HG03378 (cell line): ENCODE measurements around the gene TRIM8.

Experiments used
- ATAC-seq: cut with Tn5 transposase; IDR thresholded peaks from one replicate; pipeline ENCODE4 v1.9.1; 2021; ENCODE audit warnings: mild to moderate bottlenecking, moderate library complexity; ENCODE audit not compliant: unreplicated experiment

The TRIM8 gene, protein sequence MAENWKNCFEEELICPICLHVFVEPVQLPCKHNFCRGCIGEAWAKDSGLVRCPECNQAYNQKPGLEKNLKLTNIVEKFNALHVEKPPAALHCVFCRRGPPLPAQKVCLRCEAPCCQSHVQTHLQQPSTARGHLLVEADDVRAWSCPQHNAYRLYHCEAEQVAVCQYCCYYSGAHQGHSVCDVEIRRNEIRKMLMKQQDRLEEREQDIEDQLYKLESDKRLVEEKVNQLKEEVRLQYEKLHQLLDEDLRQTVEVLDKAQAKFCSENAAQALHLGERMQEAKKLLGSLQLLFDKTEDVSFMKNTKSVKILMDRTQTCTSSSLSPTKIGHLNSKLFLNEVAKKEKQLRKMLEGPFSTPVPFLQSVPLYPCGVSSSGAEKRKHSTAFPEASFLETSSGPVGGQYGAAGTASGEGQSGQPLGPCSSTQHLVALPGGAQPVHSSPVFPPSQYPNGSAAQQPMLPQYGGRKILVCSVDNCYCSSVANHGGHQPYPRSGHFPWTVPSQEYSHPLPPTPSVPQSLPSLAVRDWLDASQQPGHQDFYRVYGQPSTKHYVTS

DNA sequence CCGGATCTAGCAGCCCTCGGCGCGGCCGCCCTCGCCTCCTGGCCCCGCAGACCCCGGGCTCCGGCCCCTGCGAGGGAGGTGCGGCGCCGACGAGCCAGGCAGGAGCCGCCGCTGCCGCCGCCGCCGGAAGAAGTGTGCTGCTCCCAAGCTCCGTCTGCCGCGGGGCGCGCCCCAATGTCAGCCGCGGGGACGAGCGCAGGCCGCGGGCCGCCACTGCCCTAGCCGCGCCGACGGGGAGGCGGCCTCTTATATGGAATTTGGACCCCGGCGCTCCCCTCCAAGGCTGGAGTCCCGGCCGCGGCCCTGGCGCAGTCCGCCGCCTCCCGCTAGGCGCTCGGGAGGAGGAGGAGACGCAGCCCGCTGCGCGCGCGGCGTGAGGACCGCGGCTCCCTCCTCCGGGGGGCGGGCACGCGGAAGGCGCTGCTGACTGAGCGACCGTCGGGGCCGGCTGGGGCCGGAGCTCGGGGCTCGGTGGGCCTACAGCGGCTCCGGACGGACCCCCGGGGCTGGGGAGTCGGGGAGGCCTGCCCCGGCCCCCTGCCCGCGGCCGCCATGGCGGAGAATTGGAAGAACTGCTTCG, at the start of gene TRIM8:
TRIM8 (plus strand) TSS at position 414 of the 580 bp plus-strand sequence; CDS start at position 553, 139 bp downstream.
- no peak for ATAC-seq

DNA sequence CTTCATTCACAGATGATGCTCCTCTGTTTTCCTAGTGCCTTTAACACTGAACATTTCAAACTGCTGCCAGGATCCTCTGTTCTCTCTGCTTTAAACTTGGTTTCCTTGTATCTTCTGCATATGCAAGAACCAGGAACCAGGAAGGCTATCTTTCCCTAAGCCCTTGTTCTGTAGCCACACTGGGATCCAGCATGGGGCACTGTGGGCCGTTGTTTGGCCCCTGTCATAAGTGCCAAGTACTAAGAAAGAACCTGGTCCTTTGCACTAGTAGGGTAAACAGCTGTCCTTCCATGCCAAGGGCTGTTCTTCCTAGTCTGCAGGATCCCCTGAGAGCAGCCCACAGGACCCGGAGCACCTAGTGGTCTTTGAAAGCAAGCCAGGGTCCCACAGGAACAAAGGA, 49.0 kb upstream of the TRIM8 start:
- no peak for ATAC-seq

DNA sequence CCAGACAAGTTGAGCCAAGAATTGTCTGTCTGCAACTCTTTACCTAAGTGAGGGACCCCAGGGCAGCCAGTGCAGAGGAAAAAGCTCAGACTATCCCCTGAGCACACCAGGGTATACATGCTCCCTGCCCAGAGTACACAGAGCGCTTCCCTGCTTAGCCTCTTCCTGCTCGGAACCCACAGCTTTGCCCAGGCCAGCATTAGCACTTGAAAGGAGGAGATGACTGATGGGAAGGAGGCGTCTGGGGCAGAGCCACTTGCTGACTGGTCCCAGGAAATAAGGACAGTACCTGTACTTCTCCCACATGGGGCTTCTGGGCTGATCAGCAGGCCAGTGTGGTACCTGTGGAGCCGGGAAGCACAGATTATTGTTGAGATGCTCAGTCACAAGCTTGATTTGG, 48.4 kb upstream of the TRIM8 start:
- ATAC-seq, result no peak

DNA sequence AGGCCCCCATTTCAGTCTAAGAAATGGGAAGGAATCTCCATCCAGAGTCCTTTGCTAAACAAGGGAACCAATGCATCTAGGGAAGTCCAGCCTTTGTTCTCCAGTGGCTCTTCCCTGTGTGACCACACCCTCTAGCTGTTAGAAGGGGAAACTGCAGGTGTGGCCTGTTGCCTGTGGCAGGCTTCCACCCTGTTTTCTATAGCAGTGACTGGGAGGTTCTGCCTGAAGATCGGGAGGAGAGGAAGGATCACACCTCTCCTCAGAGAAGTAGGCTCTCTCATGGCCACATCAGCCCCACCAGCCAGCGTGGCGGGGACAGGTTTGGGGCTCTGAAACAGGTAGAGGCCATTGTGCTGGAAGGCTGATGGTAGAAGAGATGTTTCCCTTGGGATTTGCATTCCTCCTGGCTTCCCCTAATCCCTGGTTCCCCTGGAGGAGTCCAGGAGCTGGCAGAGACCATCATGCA, 47.7 kb upstream of the TRIM8 start:
- no peak for ATAC-seq

DNA sequence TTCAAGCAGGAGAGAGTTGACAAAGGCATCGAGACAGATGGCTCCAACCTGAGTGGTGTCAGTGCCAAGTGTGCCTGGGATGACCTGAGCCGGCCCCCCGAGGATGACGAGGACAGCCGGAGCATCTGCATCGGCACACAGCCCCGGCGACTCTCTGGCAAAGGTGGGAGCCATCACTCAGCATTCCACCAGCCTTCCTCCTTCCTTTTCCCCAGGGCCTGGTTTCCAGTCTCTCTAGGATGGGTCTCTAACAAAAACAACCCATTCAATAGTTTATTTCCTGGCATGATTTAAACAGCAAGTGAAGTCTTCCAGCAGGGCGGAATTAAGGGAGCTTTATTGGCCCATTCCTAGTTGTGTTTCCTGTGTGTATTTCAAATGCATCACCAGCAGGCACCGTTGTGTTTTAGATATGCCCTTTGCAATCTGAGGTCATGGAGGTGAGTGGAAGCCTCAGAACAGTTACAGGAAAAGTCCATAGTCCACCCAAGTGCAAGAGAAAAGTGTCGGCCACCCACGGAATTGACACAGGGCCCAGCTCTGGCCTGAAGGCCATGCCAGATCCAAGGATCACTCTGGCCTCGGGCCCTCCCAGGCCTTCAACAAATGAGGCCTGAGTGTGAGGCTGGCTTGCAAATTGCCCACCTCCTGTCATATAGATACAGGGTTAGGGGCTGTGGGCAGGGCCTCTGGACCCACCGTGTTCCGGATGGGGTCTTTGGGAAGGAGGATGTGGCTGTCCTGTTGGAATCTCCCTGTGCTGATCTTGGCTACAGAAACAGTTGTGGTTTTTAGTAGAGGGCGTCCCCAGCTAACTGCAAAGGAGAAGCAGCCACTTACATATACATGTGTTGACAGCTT, 46.9 kb upstream of the TRIM8 start:
- no peak for ATAC-seq

DNA sequence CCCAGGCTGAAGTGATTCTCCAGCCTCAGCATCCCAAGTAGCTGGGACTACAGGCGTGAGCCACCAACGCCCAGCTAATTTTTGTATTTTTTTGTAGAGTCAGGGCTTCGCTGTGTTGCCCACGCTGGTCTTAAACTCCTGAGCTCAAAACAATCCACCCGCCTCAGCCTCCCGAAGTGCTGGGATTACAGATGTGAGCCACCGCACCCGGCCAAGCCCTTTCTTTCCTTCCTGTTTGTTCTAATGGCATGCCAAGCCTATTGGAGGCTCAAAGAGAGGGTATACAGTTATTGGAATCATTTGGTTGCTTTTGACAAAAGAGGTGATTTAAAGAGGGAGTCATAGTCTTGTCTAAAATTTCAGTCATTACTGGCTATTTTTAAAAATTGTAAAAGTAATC, 46.0 kb upstream of the TRIM8 start:
- no peak for ATAC-seq

DNA sequence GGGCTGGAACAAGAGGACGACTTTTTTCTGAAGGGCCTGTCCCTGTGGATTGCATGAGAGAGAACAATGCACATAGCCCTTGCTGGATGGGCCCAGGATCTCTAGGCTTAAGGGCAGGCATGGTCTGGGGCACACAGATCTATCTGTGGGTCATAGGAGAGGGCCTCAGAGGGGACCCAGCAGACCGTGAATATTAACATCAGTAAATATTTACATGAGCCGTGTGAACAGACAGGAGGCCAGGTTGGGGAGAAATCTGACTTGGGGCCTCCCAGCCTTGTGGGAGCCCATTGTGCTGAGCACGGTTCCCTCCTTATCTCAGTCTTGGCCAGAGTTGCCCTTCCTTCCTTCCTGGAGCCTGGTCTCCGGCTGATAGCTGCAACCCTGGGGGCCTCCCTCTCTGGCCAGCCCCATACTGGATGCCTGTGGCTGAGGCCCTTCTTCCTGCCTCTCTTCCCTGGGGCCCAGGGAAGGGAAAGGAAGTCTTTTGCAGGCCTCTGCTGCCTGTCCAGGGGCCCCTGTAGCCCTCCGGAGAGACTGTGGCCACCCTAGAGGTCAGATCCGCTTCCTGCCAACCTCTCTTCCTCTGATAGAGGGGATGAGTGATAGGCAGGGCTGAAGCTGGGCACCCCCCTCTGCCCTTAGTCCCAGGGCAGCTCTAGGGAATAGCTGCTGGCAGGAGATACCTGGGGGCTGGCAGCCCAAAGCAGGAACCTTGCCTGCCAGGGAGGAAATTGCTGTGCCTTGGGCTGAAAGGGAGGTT, 44.5 kb upstream of the TRIM8 start:
- ATAC-seq, result no peak

DNA sequence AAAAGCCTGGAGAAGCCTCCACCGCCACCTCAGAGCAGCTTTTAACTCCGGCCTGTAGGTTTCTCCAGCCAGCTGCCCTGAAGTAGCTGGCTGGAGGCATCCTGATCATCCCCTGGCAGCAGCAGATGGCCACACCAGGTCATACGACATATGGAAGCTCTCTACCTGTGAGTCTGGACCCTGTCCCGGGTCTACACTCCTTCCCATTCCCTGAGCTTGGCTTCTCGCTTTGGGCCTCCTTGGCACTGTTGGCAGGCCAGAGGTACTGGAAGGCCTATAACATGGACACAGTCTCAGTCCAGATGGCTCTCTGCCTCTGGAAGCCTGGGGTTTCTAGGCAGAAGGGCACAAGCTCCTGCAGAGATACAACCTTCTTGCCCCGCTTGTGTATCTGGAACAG, 43.5 kb upstream of the TRIM8 start:
- ATAC-seq, result no peak

DNA sequence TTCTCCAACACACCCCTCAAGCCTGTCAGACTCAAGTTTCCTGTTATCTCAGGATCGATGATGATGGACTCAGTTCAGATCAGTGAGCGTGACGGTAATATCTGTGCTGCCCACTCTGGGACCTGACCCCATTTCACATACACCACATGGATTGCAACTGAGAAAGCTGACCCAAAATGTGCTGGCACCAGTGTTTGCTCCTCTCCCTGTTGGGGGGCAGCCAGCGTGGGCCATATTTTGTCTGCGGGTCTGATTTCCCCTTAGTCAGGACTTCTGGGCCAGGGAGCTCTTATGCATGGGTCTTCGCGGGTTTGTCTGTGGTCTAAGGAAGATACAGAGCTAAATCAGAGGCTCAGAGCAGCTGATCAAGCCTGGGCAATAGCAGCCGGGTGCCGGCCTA, 42.6 kb upstream of the TRIM8 start:
- ATAC-seq, result no peak

DNA sequence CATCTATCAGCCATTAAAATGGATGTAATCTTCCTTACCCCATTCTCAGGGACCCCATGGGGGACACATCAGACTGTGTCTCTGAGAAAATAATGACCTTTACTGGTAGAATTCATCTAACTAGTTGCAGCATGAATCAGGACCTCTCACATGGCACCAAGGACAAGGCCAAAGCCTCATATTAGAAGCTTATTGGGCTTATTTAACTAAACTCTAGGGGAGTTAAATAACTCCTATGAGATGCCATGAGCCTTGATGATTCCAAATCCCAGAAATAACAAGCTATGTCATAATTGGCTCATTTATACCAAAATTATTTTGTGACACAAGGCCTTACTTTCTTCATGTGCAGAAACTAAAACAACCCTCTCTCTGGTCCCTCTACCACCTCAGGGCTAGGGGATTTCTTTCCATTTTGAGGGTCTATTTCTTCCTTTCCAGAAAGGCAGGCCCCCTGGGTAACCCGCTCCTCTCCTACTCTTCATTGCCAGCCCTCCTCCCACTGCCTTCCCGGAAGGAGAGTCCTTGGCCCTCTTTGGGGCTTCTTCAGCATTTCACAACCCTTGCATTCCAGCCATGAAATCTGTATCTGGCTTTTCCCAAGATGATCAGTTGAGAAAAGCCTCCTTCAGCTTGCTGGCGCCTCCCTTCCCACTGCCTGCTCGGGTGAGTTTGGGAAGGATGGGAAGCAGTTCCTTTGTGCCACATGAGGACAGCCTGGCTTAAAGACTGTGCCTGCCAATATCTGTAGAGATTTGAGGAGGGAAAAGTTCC, 41.8 kb upstream of the TRIM8 start:
- ATAC-seq, result no peak

DNA sequence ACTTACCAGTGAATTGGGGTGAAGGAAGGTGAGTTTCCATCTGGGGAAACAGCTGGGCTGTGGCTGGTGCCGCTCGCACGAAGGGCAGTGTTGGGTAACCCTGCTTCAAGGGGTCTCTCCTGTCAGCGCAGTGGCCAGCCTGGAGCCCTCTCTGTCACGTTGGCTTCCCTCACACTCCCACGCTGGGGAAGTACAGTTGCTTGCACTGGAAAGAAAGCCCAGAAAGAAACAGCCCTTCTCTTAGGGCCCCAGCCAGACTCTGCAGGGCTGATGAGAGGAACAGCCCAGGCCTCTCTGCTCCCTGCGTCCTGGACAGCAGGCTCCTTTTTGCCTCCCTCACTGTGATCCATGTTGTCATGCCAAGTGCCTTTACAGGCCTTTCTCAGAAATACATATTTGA, 40.3 kb upstream of the TRIM8 start:
- no peak for ATAC-seq

DNA sequence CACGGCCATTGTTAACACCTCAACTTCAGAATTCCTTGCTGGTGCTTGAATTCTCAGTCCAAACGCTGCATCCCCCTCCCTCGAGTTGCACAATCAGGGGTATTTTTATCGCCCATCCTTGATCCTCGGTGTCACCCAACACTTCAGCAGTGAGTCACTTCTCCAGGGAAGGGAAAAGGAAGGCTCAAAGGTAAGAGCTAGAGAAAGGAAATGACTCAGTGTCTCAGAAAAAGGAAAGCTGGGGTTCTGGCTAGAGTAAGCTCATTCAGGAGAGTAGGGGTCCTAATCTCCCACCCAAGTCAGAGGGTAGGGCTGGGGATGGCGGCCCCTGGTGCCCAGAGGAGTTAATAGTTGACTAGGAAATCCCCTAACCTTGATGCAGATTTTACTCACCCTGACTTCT, 39.8 kb upstream of the TRIM8 start:
- no peak for ATAC-seq

DNA sequence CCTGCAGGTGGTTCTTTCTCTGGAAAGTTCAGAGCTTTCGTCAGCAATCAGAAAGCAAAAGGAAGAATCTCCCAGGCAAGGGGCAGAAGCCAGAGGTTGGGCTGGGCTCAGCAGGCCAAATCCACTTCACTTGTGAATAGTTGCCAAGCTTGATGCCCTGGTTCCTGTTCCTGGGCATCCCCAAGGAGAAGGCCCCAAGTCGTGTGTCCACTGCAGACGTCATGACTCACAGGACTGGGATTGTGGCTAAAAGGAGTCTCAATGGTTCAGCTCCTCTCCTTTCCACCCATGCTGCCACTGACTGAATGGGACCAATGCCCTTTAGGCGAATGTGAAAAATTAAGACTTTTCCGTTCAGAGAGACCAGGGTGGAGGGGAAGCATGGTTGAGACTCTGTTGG, 38.6 kb upstream of the TRIM8 start:
- ATAC-seq, result no peak

DNA sequence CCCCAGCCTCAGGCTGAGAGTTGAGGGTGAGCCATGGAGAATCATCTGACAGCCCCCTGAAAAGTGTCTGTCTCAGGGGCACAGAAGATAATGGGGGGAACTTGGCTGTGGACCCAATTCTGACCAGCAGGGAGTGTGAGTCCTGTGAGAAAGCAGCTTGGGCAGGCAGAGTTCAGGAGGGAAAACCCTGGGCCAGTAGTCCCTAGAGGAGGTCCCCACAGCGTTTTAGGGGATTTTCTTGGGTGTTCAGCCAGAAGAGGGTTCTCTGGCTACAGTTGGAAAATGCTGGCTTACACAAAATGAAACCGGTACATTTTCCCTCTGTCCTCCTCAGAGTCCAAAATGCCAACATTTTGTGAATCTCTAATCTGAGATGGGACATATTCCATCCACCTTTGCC, 35.8 kb upstream of the TRIM8 start:
- ATAC-seq, result no peak

DNA sequence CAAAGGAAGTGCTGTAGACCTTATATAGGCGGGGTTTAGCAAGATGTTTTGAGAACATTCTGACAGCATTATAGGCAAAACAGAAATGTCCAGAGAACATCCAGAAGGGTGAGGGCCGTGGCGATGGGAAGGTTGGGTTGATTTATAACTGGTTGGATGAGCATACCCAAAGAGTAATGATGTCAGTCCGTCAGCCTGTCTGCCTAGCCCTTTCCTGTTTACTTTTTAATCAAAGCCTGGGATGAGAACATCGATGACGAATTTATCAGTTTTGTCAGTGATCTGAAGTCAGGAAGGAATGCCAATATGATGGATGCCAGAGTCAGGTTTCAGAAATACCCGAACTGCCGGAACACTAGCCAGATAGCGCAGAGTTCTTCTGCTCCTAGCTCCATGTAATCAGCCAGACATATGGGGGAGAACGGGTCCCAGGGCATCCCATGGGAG, 33.8 kb upstream of the TRIM8 start:
- ATAC-seq, result no peak

DNA sequence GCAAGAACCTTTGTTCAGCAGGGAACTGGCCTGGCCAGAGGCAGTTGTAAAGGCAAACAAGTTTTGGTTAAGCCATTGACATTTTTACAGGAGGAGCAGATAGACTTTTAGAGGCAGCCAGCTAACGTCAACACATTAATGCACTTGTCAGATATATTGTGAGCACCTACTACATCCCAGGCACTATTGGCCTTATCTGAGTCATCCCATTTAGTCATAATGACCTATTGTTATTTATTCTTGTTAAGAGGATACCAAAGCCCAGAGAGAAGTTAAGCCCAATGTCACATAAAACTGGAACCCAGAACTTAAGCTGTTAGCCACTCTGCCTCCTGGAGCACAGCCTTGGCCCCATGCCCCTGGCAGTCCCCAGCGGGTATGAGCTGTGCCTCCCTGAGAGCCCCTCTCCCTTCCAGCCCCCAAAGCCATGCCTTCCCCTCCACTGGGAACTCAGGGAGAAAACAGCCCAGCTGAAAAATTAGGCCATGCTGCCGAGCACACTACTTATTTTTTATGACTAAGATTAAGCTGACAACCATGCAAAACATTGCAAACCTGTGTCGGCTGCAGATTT, 32.7 kb upstream of the TRIM8 start:
- ATAC-seq, result no peak

DNA sequence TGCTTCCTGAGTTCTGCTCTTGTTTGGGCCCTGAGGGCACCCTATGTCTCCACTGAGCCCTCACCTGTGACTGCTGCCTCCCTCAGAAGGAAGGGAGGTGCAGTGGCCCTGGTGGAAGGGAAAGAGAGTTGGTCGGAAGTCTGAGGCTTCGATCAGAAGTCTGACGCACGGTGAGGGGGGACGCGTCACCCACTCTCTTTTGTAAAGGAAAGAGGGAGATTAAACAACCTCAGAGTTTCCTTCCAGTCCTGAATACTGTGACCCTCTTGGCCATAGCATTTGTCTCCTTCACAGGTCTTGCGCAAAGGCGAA, 31.4 kb upstream of the TRIM8 start:
- ATAC-seq, result no peak

DNA sequence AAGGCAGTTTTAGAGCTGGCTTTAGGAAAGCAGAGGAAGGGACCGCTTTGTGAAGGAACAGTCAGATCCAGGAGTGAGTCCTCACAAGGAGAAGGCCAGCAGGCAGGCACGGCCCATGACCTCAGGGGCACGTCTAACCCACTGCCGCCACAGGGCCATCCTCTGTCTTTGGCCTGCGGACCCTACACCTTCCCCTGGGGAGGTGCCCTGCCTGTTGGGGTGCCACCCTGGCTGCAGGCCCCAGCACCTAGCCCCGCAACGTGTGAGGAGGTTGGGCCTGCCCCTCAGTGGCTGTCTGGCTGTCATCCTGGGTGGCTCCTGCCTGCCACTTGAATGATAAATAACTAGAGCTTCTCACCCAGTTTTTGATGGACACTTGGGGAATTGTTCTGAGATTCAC, 31.0 kb upstream of the TRIM8 start:
- no peak for ATAC-seq

DNA sequence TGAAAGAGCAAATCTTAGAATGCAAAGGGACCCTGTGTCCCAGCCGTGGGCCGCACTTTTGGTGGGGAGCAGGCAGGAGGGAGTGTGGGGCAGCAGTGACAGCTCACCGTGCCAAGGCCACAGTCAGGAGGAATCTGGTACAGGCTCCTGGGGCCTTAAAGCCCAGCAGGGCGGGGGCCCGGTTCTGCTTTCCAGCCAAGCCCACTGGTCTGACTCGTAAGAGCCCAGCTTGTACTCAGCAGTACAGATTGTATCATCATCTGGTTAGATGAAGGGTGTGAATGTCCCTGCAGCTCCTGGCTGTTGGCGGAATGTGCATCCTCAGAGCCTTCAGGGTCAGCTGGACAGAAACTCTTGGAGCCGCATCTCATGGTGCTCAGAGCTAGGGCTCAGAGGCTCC, 30.5 kb upstream of the TRIM8 start:
- ATAC-seq, result no peak

DNA sequence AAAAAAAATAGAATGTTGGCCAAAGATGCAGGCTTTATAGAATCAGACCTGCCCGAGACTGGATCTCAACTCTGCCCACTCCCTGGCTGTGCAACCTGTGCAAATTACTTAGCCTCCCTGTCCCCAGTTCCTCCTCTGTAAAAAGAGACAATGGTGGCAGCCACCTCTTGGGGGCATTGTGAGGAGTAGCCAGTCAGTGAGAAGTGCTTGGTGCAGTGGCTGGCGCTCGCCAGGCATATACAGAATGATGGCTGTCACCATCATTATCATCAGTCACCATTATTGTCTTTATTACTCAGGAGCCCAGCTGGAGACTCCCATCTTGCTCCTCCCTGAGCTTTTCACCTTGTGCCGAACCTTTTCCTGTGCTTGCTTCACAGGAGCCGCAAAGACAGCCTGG, 29.4 kb upstream of the TRIM8 start:
- no peak for ATAC-seq
